NCI-H146 (cell line): ENCODE measurements around the gene ELFN2.
A peak's percentile ranks its signal among the peaks of the same experiment; 100 is the strongest.

Source experiments
- DNase-seq: peaks from one replicate; lab custom pipeline; 2025; lab: John Stamatoyannopoulos, UW

Gene ELFN2

DNA sequence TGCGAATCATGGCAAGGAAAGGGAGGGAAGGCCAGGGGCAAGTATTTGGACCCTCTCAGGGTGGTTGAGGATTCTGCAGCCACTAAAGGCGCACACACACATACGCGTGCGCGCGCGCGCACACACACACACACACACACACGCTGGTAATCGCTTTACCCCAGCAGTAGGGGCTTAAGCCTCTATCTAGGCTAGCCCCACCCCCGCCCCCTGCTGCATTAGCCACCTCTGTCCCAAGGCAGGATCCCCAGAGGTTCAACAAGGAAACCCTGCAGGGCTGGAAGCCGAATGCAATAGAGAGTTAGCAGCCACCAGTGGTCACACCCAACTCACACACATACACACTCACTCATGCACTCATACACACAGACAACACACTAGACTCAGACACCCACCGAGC lies 28.6 kb upstream of the ELFN2 start:
- no peak for DNase-seq

DNA sequence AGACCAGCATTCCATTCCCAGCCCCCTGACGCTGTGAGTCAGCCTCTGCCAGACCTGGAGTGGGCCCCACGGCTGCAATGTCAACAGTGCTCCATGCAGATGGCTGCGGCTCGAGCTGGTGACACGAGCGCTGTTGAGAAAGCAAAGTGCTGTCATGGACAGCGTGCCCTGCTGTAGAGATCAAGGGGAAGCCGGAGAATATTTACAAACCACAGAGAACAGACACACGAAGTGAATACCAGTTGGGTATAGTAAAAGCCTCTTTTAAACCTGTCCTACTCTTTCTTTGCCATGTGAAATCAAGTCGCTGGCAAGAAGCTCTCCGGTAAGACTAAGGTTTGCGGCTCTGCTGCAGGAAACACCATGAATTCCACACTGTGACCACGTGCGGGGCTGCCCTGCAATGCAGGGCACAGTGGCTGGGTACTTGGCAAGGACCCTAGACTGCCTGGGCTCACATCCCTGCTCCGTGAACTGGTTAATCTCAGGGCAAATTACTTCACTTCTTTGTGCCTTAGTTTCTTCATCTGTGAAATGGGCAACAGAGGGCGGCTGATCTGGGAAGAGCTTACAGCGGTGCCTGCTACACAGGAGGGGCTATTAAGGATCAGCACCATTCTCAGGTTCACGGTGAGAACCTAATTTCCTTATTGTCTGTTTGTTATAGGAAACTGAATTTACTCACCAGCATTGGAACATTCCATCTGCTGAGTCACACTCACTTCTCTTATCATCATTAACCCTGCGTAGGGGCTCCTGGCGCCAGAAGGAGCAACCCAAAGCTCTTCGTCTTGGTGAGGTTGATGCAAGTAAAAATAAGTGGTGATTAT lies 27.8 kb upstream of the ELFN2 start:
- peak; percentile 4 for DNase-seq

GRCh38 chr22:37453696-37454095 lies 26.4 kb upstream of the ELFN2 start:
- DNase-seq: no peak

DNA sequence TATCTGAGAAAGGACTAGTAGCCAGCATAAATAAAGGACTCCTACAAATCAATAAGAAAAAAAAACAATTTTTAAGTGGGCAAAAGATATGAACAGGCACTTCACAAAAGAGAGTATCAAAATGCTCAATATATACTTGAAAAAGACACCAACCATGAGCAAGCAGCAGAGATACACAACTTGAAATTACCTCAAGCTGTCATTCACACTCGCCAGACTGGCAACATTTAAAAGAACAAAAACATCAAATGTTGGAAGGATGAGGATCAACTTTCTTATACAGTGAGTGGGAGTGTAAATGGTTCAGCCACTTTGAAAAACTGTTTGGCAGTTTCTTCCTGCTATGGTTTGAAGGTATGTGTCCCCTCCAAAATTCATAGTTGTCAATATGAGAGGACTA lies 23.9 kb upstream of the ELFN2 start:
- no peak for DNase-seq

GRCh38 chr22:37449331-37450001 lies 22.2 kb upstream of the ELFN2 start:
- no peak for DNase-seq

DNA sequence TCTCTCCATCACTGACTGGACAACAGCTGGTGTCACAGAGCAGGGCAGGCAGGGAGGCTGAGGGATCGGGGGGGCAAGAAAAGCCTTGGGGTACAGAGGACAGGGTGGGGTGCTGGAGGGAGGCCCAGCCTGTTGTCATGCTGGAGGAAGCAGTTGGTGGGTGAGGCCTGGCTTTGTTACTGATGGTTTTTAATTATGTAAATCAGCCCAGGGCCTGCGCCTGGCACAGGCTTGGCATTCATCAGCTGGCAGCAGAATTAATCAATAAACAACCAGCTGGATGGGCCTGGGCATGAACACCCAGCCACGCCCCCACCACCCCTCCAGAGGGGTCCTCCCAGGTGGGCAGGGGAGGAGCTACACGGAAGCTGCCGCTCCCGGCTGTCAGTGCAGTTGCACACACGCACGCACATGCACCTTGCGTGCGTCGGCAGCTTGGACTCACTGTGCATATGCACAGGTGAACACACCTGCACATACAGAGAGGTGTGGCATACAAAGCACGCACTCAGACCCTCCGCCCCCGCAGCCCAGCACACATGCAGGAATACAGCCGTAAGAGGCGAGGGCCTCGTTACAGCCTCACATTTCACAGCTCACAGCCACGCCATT lies 21.3 kb upstream of the ELFN2 start:
- DNase-seq: no peak

DNA sequence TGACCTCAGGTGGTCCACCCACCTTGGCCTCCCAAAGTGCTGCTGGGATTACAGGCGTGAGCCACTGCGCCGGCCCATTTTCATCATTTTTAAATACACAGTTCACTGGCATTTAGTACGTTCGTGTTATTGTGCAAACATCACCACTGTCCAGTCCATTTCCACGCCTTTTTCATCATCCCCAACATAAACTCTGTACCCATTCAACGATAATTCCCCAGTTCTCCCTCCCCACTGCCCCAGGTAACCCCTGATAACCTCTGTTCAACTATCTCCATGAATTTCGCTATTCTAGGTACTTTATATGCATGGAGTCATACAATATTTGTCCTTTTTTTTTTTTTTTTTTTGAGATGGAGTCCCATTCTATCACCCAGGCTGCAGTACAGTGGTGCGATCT lies 18.2 kb upstream of the ELFN2 start:
- no peak for DNase-seq

DNA sequence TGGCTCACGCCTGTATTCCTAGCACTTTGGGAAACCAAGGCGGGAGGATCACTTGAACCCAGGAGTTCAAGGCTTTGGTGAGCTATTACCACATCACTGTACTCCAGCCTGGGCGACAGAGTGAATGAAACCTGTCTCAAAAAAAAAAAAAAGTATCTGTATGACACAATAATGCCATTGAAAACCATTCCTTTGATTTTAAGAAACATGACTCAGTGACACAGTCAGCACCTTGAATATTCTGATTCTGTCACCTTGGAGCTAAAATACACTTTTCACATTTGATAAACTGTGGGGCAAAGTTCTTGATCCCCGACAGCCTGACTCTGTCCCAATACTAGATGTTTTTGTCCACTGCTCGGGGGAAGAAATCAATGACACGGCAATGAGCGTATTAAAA lies 16.7 kb upstream of the ELFN2 start:
- DNase-seq: no peak

- DNase-seq: no peak
Measured at GRCh38 chr22:37443086-37443485, 15.8 kb upstream of the ELFN2 start.

DNA sequence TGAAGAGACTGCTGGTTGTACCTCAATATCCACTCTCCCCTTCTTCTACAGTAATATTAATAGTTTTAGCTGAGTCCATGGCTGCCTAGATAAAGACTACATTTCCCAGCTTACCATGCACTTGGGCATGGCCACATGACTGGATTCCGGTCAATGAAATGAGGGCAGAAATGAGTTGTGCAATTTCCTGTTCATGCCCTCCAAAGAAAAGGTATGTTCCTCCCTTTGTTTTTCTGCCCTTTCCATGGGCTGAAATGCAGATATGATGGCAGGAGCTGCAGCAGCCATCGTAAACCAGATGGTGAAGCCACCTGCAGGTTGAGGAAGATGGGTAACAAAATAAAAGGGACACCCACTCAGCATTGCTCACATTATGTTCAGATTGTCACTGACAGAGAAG lies 15.3 kb upstream of the ELFN2 start:
- DNase-seq: no peak

- no peak for DNase-seq
Measured at GRCh38 chr22:37442135-37442534, 14.9 kb upstream of the ELFN2 start.

DNA sequence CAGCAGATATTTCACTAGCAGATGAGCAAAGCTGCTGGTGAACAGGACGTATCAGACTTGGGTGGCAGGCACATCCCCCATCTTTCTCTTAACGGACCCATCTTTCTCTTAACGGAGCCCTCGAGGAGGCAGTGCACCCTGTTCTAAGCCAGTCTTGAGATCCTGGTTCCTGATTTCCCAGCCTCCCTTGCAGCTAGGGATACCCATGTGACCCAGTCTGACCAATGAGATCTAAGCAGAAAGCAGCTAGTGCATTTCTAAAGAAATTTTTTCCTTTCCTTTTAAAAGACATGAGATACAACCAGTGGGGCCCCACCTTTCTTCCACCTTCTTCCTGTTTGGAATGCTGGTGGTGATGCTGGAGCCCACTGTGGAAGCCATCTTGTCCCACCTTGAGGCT lies 13.6 kb upstream of the ELFN2 start:
- DNase-seq: no peak

GRCh38 chr22:37439347-37439746 lies 12.1 kb upstream of the ELFN2 start:
- DNase-seq: no peak

- DNase-seq: no peak
Measured at GRCh38 chr22:37435970-37436603, 8.8 kb upstream of the ELFN2 start.

- DNase-seq: no peak
Measured at GRCh38 chr22:37433786-37434185, 6.5 kb upstream of the ELFN2 start.

DNA sequence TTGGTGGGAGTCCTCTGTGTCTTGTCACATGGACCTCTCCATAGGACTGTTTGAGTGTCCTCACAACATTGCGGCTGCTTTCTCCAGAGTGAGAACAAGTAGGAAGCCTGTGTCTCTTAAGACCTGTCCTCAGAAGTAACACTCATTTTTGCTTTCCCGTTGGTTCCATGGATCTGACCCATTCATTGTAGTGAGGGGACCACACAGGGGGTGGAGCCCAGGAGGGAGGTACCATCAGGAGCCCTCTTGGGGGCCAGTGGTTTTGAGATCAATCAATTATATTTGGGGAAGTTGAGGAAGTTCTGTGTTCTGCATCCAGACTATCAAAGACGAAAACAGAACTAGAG lies 5.4 kb upstream of the ELFN2 start:
- DNase-seq: no peak

GRCh38 chr22:37431801-37432707 lies 4.8 kb upstream of the ELFN2 start:
- DNase-seq: no peak

DNA sequence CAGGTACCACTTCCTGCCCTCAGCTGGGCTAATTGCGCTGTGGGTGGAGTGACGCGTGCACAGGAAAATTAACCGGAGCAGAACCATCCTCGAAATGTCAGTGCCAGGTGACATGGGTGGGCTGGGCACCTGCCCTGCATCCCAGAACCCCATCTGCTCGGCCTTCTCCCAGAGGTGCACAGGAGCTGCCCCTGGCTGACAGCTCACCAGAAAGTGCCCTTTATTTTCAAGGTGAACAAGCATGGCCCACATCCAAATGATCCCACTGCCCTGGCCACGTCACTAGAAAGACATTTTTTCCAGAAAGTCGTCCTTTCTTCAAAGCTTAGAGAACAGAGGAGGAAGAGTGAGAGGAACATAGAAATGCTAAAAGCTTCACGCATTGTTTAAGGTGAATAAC lies 4.1 kb upstream of the ELFN2 start:
- no peak for DNase-seq

- no peak for DNase-seq
Measured at GRCh38 chr22:37430941-37431340, 3.7 kb upstream of the ELFN2 start.

DNA sequence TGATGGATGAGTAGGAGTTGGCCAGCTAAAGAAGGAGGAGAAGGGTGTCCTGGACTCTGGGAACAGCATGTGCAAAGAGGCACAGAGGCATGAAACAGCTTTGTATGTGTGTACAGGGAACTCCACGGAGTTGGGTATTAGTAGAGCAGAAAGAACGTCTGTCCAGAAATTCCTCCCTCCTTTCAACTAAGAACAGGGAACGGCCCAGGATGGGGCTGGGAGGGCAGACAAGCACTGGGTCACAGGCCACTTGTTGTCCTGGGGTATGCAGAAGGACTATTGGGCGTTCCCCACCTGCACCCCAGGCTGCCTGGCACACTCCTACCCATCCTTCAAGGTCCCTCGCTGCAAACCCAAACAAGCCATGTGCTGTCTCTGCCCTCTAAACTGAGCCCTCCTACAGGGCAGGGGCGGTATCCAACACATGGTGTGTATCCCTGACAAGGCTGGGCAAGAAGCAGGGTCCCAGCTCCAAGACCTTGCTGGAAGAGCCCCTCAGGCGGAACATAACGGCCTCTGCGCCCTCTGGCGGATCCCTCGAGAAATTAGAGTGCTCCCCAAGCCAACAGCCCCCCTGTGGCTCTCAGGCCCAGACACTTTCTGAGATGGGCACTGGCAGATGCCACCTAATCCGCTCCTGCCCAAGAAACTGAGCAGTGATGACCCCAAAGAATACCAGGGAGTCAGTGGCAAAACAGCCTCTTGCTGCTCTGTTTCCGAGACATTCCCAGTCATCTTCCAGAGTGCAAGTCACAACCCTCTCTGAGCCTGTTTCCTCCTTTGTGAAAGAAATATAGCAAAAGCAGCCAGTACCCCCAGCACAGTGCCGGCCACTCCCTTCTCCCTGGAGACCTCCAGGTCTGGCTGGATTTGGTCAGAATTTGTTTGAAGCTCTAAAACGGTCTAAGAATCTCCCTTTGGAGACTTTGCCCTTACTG lies 1.6 kb upstream of the ELFN2 start:
- no peak for DNase-seq
